Spleen (tissue), 11 donors: ENCODE data around the gene BCAR1. TPM values are rescaled to one million over a fixed set of nuclear protein-coding genes. Genes with fewer than 3 reads are reported as not detected.

Experiments
- DNase-seq: peaks from one replicate; pipeline ENCODE4 v3.0.0-alpha.2; 2020
- H3K27ac ChIP-seq, 8 donors: fragments of 200-600 bp; sonication (generic) in 7 of 8; 1 replicate in 4 of 8; 2 replicates in 4 of 8; pipeline versions ENCODE4 v1.5.0 to v1.8.0; 2016 to 2021; ENCODE audit warnings: inconsistent platforms in 4 of 8, mild to moderate bottlenecking in 4 of 8, moderate library complexity in 1 of 8
- H3K27me3 ChIP-seq, 7 donors: fragments of 200-600 bp; sonication (generic) in 6 of 7; replicated peaks in 1 of 7; 1 replicate in 4 of 7; 2 replicates in 3 of 7; pipeline versions ENCODE4 v1.5.0 to v1.8.0; 2016 to 2021; ENCODE audit warnings: inconsistent platforms in 3 of 7, mild to moderate bottlenecking in 1 of 7
- H3K36me3 ChIP-seq, 6 donors: fragments of 200-600 bp; sonication (generic) in 5 of 6; 1 replicate in 4 of 6; 2 replicates in 2 of 6; pipeline versions ENCODE4 v1.5.0 to v1.8.0; 2016 to 2021; ENCODE audit warnings: inconsistent platforms in 2 of 6
- H3K4me1 ChIP-seq, 6 donors: fragments of 200-600 bp; sonication (generic) in 5 of 6; 1 replicate in 3 of 6; 2 replicates in 3 of 6; pipeline versions ENCODE4 v1.5.0 to v1.8.0; 2016 to 2021; ENCODE audit warnings: inconsistent platforms in 3 of 6
- H3K4me3 ChIP-seq, 8 donors: fragments of 200-600 bp; sonication (generic) in 7 of 8; 1 replicate in 4 of 8; 2 replicates in 4 of 8; pipeline versions ENCODE4 v1.5.0 to v1.8.0; 2016 to 2021; ENCODE audit warnings: inconsistent platforms in 4 of 8, mild to moderate bottlenecking in 4 of 8, moderate library complexity in 2 of 8
- H3K9me3 ChIP-seq, 8 donors: fragments of 200-600 bp; sonication (generic) in 7 of 8; 1 replicate in 4 of 8; 2 replicates in 4 of 8; pipeline versions ENCODE4 v1.5.0 to v1.8.0; 2016 to 2021; ENCODE audit warnings: inconsistent platforms in 4 of 8
- POLR2A ChIP-seq, 3 donors: fragments of 450-650 bp; IDR thresholded peaks; one replicate each; pipeline ENCODE4 v1.5.1; 2017; ENCODE audit warnings: antibody characterized with exemption in 3 of 3, mild to moderate bottlenecking in 1 of 3
- POLR2AphosphoS5 ChIP-seq, 3 donors: sonication (generic); formaldehyde crosslinking; IDR thresholded peaks; one replicate each; pipeline ENCODE4 v1.5.1; 2017; ENCODE audit warnings: antibody characterized with exemption in 3 of 3
- WGBS, 5 donors: extraction: QIAGEN DNeasy Blood & Tissue Kit in 3 of 5; methylation state at CpG; one replicate each; pipeline versions ENCODE4 v1.1.5 to v1.1.7; 2013 to 2018; 5-methylcytosine and 5-hydroxymethylcytosine counted together
- intact Hi-C: fragments of 100-400 bp; cut with DNase I; formaldehyde crosslinking; loops from one replicate; pipeline ENCODE4 v1.15.0; 2023; ENCODE audit warnings: low total_unique reads
- polyA plus RNA-seq, 3 donors: library from polyadenylated mRNA; stranded (reverse); fragments of 200-250 nt; gene quantifications; one replicate each; pipeline ENCODE4 v1.2.1, GENCODE V29; 2013
- total RNA-seq, 7 donors: library from RNA; depleted of rRNA in 3 of 7; stranded (reverse); fragments of >200 nt in 3 of 7; fragmentation: NEBNext Ultra II Directional in 4 of 7; extraction: Animal tissue kit (Norgen Biotek cat#: 25700) in 4 of 7; gene quantifications; one replicate each; pipeline versions ENCODE4 v1.1.0 to v1.2.1, GENCODE V29; 2016 to 2021
- TF ChIP-seq, protein P1 (sequence below), 11 experiments: fragments of 200-600 bp in 7 of 11; fragments of 450-650 bp in 4 of 11; sonication (generic) in 4 of 11; IDR thresholded peaks in 8 of 11; conservative IDR thresholded peaks in 3 of 11; 1 replicate in 7 of 11; 2 replicates in 4 of 11; pipeline versions ENCODE4 v1.4.0 to v1.8.0; 2016 to 2021; ENCODE audit warnings: antibody characterized with exemption in 11 of 11, inconsistent platforms in 4 of 11, mild to moderate bottlenecking in 1 of 11
- donor health status: healthy with polysubstance abuse.
- donor health status: DM: no; HTN: no; CAD: no; lungs with moderate emphysema.
- donor health status: DM: no; HTN: no; CAD: no.
- donor health status: Bipolar disorder and iron deficiency.
- donor health status: healthy.
- donor health status: DM: no; HTN: no; CAD: no.
- donor health status: DM: yes; HTN: yes; CAD: no.

The BCAR1 gene
- total and polyA plus RNA-seq, 10 donors = 14.6 to 164 (median 71.9) TPM

DNA sequence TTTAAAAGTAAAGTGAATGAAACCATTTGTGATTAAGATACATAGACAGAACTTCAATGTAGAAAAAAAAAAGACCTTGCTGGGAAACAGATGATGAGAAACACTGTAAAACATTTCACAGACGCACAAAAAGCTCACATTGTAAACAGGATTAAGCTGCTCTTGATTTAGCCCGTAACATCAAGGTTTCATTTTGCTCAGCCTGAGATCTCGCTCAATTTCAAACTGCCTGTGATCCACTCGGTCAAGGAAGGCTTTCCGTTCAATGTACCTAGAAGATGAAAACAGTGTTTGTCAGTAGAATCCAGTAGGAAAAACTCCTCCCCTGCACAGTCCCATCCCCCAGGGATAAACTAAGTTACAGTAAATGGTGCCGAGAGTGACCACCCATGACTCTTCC is 42.3 kb upstream of the BCAR1 start:
- WGBS, 5 donors = 80 to 94% (median 86%) methylated on average over 6 of the region's 6 CpGs
- no peaks in the 10 kb centered on the region for H3K27me3 ChIP-seq
- no peak overlapping the region for H3K4me3 ChIP-seq
- H3K27ac ChIP-seq = peak overlapping the region in 6 of 8 donors; percentile 5 to 83 (median 53)
- H3K9me3 ChIP-seq = no peaks in the 10 kb centered on the region
- no peak for DNase-seq
- intact Hi-C loops = no loop called here
- peaks cover 0 to 90% (median 25%) of the 10 kb centered on the region in 6 donors for H3K36me3 ChIP-seq
- TF ChIP-seq, protein P1, sequence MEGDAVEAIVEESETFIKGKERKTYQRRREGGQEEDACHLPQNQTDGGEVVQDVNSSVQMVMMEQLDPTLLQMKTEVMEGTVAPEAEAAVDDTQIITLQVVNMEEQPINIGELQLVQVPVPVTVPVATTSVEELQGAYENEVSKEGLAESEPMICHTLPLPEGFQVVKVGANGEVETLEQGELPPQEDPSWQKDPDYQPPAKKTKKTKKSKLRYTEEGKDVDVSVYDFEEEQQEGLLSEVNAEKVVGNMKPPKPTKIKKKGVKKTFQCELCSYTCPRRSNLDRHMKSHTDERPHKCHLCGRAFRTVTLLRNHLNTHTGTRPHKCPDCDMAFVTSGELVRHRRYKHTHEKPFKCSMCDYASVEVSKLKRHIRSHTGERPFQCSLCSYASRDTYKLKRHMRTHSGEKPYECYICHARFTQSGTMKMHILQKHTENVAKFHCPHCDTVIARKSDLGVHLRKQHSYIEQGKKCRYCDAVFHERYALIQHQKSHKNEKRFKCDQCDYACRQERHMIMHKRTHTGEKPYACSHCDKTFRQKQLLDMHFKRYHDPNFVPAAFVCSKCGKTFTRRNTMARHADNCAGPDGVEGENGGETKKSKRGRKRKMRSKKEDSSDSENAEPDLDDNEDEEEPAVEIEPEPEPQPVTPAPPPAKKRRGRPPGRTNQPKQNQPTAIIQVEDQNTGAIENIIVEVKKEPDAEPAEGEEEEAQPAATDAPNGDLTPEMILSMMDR (IDR thresholded peaks at IDR 0.05 in 8 of 11, conservative IDR thresholded peaks at IDR 0.05 in 3 of 11) = no peak
- no peak for TF ChIP-seq POLR2AphosphoS5 (IDR thresholded peaks at IDR 0.05)
- TF ChIP-seq POLR2A (IDR thresholded peaks at IDR 0.05) = no peak
- peaks cover 0 to 55% (median 25%) of the 10 kb centered on the region in 6 donors for H3K4me1 ChIP-seq

DNA sequence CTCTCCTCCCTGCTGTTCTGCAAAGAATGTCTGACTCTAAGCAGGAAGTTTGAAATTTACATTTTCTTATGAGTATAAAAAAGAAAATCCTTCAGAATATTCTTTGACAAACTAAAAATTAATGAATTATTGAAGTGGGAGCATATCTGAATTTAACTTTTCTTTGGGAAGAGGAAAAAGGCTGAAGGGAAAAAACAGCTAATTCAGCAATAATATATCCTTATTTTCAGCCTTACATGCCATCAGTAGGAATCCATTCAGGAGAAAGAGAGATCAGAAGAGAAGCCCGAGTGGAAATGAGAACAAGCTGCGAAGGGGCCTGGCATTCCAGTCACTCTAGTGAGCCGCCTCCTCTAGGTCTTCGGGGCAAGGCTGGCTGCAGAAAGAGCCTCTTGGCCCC is 41.7 kb upstream of the BCAR1 start:
- intact Hi-C loops = no loop called here
- no peaks in the 10 kb centered on the region for H3K27me3 ChIP-seq
- peak overlapping the region in 6 of 8 donors; percentile 5 to 83 (median 53) for H3K27ac ChIP-seq
- no peak for DNase-seq
- TF ChIP-seq, protein P1 (IDR thresholded peaks at IDR 0.05 in 8 of 11, conservative IDR thresholded peaks at IDR 0.05 in 3 of 11) = no peak
- TF ChIP-seq POLR2A (IDR thresholded peaks at IDR 0.05) (no peak), POLR2AphosphoS5 (IDR thresholded peaks at IDR 0.05) (no peak)
- H3K4me1 ChIP-seq = peaks cover 0 to 55% (median 31%) of the 10 kb centered on the region in 6 donors
- whole genome bisulfite sequencing, 5 donors = 75 to 98% (median 94%) methylated on average over 4 of the region's 4 CpGs
- H3K4me3 ChIP-seq = no peak overlapping the region
- H3K36me3 ChIP-seq = peaks cover 0 to 84% (median 25%) of the 10 kb centered on the region in 6 donors
- H3K9me3 ChIP-seq = no peaks in the 10 kb centered on the region

DNA sequence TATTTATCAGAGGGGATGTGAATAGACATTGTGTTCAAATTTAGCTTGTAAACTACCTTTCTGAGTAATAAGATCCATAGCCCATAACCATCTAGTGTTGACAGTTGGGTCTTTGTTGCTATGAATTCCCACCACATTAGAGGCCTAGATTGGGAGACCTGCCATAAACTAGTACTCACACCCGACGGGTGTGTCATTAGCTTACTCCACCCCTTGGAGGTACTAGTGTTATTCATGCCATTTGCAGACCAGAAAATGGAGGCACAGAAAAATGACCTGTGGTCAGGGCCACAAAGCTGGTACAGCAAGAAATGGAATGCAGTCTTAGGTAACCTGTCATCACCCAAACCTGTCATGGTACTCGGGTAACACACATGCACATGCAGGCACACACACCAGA is 41.3 kb upstream of the BCAR1 start:
- TF ChIP-seq POLR2A (IDR thresholded peaks at IDR 0.05) (no peak), POLR2AphosphoS5 (IDR thresholded peaks at IDR 0.05) (no peak)
- TF ChIP-seq, protein P1 (IDR thresholded peaks at IDR 0.05 in 8 of 11, conservative IDR thresholded peaks at IDR 0.05 in 3 of 11) = no peak
- DNase-seq = no peak
- Histone ChIP-seq H3K27me3 (peaks cover 0 to under 1% (median 0%) of the 10 kb centered on the region in 7 donors), H3K36me3 (peaks cover 0 to 81% (median 25%) of the 10 kb centered on the region in 6 donors), H3K9me3 (no peaks in the 10 kb centered on the region), H3K4me1 (peaks cover 0 to 55% (median 34%) of the 10 kb centered on the region in 6 donors), H3K4me3 (no peak overlapping the region), H3K27ac (peak overlapping the region in 3 of 8 donors; percentile 16 to 78 (median 62))
- 91 to 100% (median 93%) methylated on average over 3 of the region's 3 CpGs for WGBS, 5 donors
- intact Hi-C loops = no loop called here

DNA sequence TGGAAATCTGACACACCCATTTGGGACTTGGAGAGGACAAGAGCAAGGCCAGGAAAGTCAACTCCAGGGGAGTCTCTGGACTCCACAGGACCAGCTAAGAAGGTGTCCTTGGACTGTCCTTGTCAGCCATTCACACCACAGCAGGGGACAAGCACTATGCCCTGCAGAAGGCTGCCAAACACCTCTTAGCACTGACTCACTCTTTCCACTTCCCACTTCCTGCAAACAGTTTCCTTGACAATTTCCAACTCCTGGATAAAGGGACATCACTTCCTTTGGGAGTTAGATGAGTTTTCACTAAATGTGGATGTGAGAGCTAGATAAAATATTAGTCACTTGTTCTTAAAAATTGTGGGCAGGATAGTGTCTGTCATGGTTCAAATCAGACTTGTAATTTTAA is 37.8 kb upstream of the BCAR1 start:
- intact Hi-C loops = no loop called here
- Histone ChIP-seq H3K4me3 (no peak overlapping the region), H3K27me3 (peaks cover 0 to 7% (median 0%) of the 10 kb centered on the region in 7 donors), H3K9me3 (no peaks in the 10 kb centered on the region), H3K4me1 (peaks cover 0 to 32% (median 24%) of the 10 kb centered on the region in 6 donors), H3K36me3 (peaks cover 0 to 47% (median 24%) of the 10 kb centered on the region in 6 donors), H3K27ac (peak overlapping the region in 7 of 8 donors; percentile 72 to 86 (median 77))
- no peak for DNase-seq
- TF ChIP-seq POLR2AphosphoS5 (IDR thresholded peaks at IDR 0.05) (peak in 1 of 3 donors; percentile 86), POLR2A (IDR thresholded peaks at IDR 0.05) (no peak)
- TF ChIP-seq, protein P1 (IDR thresholded peaks at IDR 0.05 in 8 of 11, conservative IDR thresholded peaks at IDR 0.05 in 3 of 11) = no peak
